HAP-1 (cell line): ENCODE measurements around the gene PCBP3.

Experiments
- DNase-seq, 2 experiments: peaks; one replicate each; pipeline ENCODE4 v3.0.0-alpha.2; 2016 to 2020; ENCODE audit warnings: low spot score in 2 of 2
- H3K27me3 ChIP-seq: fragments of 250-450 bp; sonication (Bioruptor Pico); 2 replicates; pipeline ENCODE4 v1.5.1; 2020; ENCODE audit warnings: low read depth, mild to moderate bottlenecking, moderate library complexity
- H3K36me3 ChIP-seq: fragments of 250-450 bp; sonication (Bioruptor Pico); replicated peaks from 2 replicates; pipeline ENCODE4 v1.5.1; 2020; ENCODE audit warnings: mild to moderate bottlenecking
- H3K4me1 ChIP-seq: fragments of 250-450 bp; sonication (Bioruptor Pico); 2 replicates; pipeline ENCODE4 v1.5.1; 2020; ENCODE audit warnings: mild to moderate bottlenecking
- H3K4me3 ChIP-seq: fragments of 250-450 bp; sonication (Bioruptor Pico); 2 replicates; pipeline ENCODE4 v1.5.1; 2020; ENCODE audit warnings: mild to moderate bottlenecking, moderate library complexity
- H3K9me3 ChIP-seq: fragments of 250-450 bp; sonication (Bioruptor Pico); 2 replicates; pipeline ENCODE4 v1.5.1; 2020; ENCODE audit warnings: mild to moderate bottlenecking, moderate library complexity
- in situ Hi-C: fragments of 300-500 bp; cut with MboI; formaldehyde crosslinking; loops from 3 replicates; pipeline ENCODE4 v1.14.3; 2020; ENCODE audit warnings: low sequenced_read_pairs, inconsistent platforms, mixed read lengths

The PCBP3 gene

DNA sequence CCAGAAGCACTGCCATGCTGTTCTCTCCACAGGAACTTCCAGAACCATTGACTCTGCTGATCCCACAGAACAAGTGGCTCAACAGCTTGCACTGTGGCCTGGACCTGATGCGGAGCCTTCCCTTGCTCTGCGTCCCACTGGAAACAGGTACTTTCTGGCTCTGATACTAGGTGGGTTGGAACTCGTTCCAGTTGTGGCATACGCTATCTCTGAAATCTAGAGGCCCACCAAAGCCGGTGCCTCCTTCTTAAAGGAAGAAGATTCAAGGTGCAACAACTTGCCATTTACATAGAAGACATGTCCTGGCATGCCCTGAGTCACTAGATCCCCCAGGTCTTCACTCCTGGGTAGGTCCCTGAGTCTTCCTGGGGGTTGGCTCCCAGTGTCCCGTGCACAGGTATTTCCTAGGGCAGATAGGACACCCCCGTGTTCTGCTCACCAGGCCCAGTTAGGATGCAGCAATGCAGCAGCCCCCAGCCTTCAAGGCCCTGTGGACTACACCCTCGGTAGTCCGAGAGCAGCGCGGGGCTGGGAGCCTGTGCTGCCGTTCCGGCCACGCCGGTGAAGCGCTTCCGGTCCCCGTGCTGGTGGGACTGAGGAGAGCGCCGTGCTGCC lies 10.8 kb upstream of the PCBP3 start:
- Histone ChIP-seq H3K4me1 (no peaks in the 10 kb centered on the region), H3K27me3 (peaks cover 4% of the 10 kb centered on the region; the same call in 1 of the 2 replicates), H3K36me3 (no peaks in the 10 kb centered on the region), H3K4me3 (no peak overlapping the region), H3K9me3 (no peaks in the 10 kb centered on the region; the same call in 1 of the 2 replicates)
- DNase-seq = no peak
- in situ Hi-C loops = loop anchor here (25.0 kb wide), 1 partner anchor 1295 kb away; the partner anchor contains the start of gene CFAP410

- DNase-seq = no peak
- H3K4me3 ChIP-seq = no peak overlapping the region
- no peaks in the 10 kb centered on the region for H3K27me3 ChIP-seq
- peaks cover 4% of the 10 kb centered on the region; the same call in 1 of the 2 replicates for H3K4me1 ChIP-seq
- no peaks in the 10 kb centered on the region; the same call in 1 of the 2 replicates for H3K9me3 ChIP-seq
- in situ Hi-C loops = loop anchor here (25.0 kb wide), 1 partner anchor 1297 kb away; the partner anchor contains the start of gene CFAP410
- no peaks in the 10 kb centered on the region for H3K36me3 ChIP-seq
Measured at GRCh38 chr21:45634511-45635183, 8.9 kb upstream of the PCBP3 start.

- no peak for DNase-seq
- Histone ChIP-seq H3K4me3 (no peak overlapping the region), H3K4me1 (peaks cover 4% of the 10 kb centered on the region; the same call in 1 of the 2 replicates), H3K27me3 (no peaks in the 10 kb centered on the region), H3K9me3 (no peaks in the 10 kb centered on the region; the same call in 1 of the 2 replicates), H3K36me3 (no peaks in the 10 kb centered on the region)
- in situ Hi-C loops = loop anchor here (25.0 kb wide), 1 partner anchor 1298 kb away; the partner anchor contains the start of gene CFAP410
Measured at GRCh38 chr21:45635271-45636151, 8.0 kb upstream of the PCBP3 start.

- no peak overlapping the region for H3K4me3 ChIP-seq
- no peaks in the 10 kb centered on the region for H3K36me3 ChIP-seq
- DNase-seq = no peak
- no peaks in the 10 kb centered on the region for H3K27me3 ChIP-seq
- H3K4me1 ChIP-seq = peaks cover 4% of the 10 kb centered on the region; the same call in 1 of the 2 replicates
- H3K9me3 ChIP-seq = no peaks in the 10 kb centered on the region; the same call in 1 of the 2 replicates
- in situ Hi-C loops = loop anchor here (25.0 kb wide), 1 partner anchor 1299 kb away; the partner anchor contains the start of gene CFAP410
Measured at GRCh38 chr21:45636459-45636858, 7.1 kb upstream of the PCBP3 start.

DNA sequence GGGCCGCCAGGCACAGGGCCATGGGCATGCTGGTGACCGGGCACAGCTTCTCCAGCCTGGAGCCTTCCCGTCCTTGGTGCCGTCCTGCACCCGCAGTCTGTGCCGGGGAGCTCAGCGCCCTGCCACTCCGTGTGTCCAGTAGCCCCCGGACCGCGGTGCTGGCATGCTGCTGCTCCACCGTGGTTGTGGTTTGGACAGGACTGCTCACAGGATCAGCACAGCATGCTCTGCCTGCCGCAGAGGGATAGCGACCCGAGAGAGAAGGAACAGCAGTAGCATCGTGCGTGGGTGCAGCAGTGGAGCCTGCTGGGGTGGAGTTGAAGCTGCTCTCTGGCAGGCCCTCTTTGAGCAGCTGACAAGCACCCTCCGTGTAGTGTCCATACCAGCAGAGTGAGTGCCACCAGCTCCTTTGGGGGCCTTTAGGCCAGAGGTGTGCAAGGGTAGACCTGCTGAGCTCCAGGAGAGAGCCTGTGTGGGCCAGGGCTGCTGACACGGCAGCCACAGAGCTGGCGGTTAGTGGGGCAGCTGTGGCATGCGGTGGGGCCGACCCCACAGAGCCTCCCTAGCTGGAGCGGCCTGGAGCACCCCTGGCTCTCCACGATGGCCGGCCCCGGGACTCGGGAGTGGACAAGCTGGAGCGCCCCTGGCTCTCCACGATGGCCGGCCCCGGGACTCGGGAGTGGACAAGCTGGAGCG lies 6.4 kb upstream of the PCBP3 start:
- no peaks in the 10 kb centered on the region for H3K27me3 ChIP-seq
- in situ Hi-C loops = loop anchor here (25.0 kb wide), 1 partner anchor 1300 kb away; the partner anchor contains the start of gene CFAP410
- no peak for DNase-seq
- H3K4me3 ChIP-seq = no peak overlapping the region
- H3K4me1 ChIP-seq = peaks cover 4% of the 10 kb centered on the region; the same call in 1 of the 2 replicates
- no peaks in the 10 kb centered on the region for H3K36me3 ChIP-seq
- no peaks in the 10 kb centered on the region; the same call in 1 of the 2 replicates for H3K9me3 ChIP-seq

GRCh38 chr21:45637883-45638282 lies 5.6 kb upstream of the PCBP3 start:
- Histone ChIP-seq H3K9me3 (no peaks in the 10 kb centered on the region; the same call in 1 of the 2 replicates), H3K4me1 (peaks cover 4% of the 10 kb centered on the region; the same call in 1 of the 2 replicates), H3K4me3 (no peak overlapping the region), H3K36me3 (no peaks in the 10 kb centered on the region), H3K27me3 (no peaks in the 10 kb centered on the region)
- DNase-seq = no peak
- in situ Hi-C loops = loop anchor here (25.0 kb wide), 1 partner anchor 1301 kb away; the partner anchor contains the start of gene CFAP410

DNA sequence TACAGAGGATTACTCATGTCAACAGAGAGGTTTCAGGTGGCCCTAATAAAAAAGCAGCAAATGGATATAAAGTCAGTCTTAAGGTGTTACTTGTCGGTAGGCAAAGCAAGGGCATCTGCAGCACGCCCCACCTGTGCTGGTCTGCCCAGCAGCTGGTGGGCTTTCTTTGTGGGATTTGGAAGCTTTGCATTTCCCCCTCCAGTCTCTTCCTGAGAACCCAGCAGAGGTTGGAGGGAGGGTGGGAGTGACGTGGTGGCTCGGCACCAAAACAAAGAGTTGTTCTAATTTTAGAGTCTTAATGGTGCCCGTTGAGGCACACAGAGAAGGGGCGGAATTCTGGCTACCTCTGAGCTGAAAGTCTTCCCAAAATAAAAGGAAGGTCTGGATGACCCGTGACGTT lies 4.8 kb upstream of the PCBP3 start:
- Histone ChIP-seq H3K4me3 (no peak overlapping the region), H3K27me3 (no peaks in the 10 kb centered on the region), H3K36me3 (no peaks in the 10 kb centered on the region), H3K9me3 (no peaks in the 10 kb centered on the region; the same call in 1 of the 2 replicates), H3K4me1 (peaks cover 4% of the 10 kb centered on the region; the same call in 1 of the 2 replicates)
- DNase-seq = no peak
- in situ Hi-C loops = loop anchor here (25.0 kb wide), 1 partner anchor 1301 kb away; the partner anchor contains the start of gene CFAP410

DNA sequence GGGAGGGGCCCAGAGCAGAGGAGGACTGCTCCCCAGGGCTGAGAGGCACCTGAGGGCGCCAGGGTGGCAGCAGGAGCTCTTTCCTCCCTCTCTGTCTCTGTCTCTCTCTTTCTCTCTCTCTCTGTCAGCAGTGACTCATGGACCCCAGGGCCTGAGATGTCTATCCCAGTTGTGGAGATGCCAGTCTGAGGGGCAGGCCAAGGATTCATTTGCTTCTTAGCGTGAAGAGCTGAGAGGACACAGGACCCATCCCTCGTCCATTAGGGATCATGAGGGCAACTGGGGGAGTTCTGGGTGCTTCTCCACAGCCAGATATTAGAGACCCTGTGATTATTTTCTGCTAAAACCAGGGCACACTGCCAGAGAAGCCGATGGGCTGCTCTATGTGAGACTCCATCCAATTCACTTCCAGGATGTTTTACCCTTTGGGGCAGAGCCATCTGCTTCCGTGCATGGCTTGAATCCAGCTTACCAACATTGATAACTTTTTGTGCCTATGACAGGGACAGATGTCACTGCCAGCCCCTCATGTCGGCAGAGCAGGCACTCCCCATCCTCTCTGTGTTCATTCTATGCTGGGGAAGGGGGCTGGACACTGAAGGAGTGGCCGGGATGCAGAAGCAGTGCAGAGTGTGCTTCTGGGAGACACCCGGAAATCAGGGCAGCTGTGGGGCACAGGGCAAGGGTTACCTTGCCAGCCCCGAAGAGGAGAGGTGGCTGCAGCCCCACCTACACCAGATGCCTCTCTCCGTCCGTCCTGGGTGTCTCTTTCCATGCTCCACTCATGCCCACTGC lies 4.1 kb upstream of the PCBP3 start:
- in situ Hi-C loops = loop anchor here (25.0 kb wide), 1 partner anchor 1302 kb away; the partner anchor contains the start of gene CFAP410
- Histone ChIP-seq H3K4me3 (no peak overlapping the region), H3K9me3 (no peaks in the 10 kb centered on the region; the same call in 1 of the 2 replicates), H3K27me3 (no peaks in the 10 kb centered on the region), H3K4me1 (peaks cover 4% of the 10 kb centered on the region; the same call in 1 of the 2 replicates), H3K36me3 (no peaks in the 10 kb centered on the region)
- no peak for DNase-seq

DNA sequence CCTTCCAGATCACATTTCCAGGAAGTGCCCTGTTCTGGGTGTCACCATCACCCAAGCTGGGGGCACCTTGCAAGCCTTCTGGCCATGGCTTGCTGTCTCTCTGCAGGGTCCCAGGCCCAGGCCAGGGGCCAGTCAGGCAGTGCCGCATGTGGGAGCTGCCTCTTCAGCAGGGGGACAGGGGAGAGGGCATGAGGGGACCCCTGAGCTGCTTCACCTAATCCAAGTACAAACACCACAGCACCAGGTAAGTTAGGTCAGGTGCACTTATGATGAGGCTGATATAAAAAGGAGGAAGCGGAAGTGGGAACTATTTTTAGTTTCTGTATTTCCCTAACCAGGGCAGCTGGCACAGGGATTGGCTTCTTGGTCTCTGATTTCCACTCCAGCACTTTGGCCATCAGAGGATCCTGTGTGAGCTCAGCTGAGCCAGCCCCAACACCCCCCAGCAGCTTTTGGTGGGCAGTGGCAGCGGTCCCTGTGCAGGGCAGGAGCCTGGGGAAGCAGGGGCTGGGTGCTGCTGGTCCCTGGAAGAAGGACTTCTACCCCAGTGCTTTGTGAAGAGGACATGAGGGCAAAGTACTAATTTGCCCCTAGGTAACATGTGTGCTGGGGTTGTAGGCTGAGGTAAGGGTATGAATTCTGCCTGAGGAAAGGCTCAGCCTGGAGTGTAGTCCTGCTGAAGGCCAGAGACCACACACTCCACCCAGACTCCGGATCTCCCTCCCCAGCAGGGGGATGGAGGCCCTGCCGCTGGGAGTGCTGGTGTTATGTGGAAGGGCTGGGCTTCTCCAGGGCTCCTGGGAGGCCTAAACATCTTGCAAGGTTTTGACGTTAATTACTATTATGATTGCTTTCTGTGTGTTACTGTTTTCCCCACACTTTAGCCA lies 3.3 kb upstream of the PCBP3 start:
- in situ Hi-C loops = loop anchor here (5.0 to 25.0 kb wide), 2 partner anchors 83 to 1303 kb away; partner anchors contain the start of gene CFAP410
- no peaks in the 10 kb centered on the region for H3K9me3 ChIP-seq
- H3K4me3 ChIP-seq = no peak overlapping the region
- no peak for DNase-seq
- no peaks in the 10 kb centered on the region for H3K36me3 ChIP-seq
- peaks cover 4% of the 10 kb centered on the region; the same call in 1 of the 2 replicates for H3K4me1 ChIP-seq
- no peaks in the 10 kb centered on the region for H3K27me3 ChIP-seq

DNA sequence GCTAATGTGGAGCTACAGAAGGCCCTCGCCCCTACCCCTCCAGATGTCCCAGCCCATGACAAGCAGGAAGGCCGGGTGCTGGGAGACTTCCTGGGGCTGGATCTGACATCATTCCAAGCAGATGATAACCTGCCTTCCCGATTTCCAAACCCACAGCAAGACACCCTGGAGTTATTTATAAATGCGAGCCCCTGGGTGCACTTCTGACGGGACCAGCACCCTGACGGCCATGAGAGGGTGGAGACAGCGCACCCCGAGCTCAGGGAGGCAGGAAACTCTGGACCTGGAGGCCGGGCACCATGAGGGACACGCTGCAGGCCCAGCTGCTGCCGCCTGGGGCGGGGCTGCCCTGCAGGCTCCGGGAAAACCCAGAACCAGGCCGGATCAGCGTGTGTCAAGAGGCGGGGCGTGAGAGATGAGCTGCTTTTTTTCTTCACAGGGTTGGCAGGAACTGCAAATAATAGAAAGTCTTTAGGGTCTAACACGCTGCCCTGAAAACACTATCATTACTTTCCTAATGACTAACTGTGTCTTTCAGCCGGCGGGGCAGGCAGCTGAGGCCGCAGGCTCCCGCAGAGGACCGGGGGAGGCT lies 2.5 kb upstream of the PCBP3 start:
- Histone ChIP-seq H3K27me3 (no peaks in the 10 kb centered on the region), H3K4me1 (peaks cover 4% of the 10 kb centered on the region; the same call in 1 of the 2 replicates), H3K9me3 (no peaks in the 10 kb centered on the region), H3K36me3 (no peaks in the 10 kb centered on the region), H3K4me3 (no peak overlapping the region)
- in situ Hi-C loops = loop anchor here (5.0 to 25.0 kb wide), 2 partner anchors 84 to 1304 kb away; partner anchors contain the start of gene CFAP410
- no peak for DNase-seq
